SKM-1 treated with dmso at 0.1 percent for 144 hours (cell line): ENCODE measurements around the gene DBNDD1.
"Not testable (repeated sequence)": the region's sequence is repeated elsewhere in the genome, so short reads cannot be mapped to it uniquely, and the experiment has no call there.

Experiments
- DNase-seq: peaks from one replicate; lab custom pipeline; 2025; ENCODE audit not compliant: unreplicated experiment; lab: John Stamatoyannopoulos, UW

The DBNDD1 gene

DNA sequence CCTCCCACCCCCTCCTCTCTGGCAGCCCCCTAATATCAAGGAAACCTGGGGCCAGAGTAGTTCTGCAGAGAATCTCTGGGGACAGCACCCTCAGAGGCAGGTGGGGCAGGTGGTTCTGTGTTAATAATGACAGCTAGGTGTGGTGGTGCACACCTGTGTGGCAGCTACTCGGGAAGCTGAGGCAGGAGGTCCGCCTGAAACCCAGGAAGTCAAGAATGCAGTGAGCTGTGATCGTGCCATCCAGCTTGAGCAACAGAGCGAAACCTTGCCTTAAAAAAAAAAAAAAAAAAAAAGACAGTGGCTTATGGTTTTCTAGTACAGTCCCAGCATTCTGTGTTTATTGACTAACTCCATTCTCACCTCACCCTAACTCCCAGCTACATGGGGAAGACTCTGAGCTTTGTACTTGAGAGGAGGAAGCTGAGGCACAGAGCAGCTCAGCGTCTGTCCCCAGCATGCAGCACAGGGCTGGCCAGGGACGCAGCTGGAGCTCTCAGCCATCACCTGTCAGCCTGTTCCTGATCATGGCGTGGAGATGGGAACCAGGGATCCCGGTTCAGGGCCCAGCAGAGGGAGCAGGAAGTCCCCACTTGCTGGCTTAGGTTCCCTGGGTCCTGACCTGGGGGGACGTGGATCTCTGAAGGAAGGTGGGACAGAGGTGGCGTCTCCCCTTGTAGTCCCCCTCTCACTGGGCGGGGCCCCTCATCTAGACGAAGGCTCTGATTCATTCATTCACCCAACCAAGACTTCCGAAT is 6.1 kb downstream of the DBNDD1 start:
- no peak for DNase-seq

DNA sequence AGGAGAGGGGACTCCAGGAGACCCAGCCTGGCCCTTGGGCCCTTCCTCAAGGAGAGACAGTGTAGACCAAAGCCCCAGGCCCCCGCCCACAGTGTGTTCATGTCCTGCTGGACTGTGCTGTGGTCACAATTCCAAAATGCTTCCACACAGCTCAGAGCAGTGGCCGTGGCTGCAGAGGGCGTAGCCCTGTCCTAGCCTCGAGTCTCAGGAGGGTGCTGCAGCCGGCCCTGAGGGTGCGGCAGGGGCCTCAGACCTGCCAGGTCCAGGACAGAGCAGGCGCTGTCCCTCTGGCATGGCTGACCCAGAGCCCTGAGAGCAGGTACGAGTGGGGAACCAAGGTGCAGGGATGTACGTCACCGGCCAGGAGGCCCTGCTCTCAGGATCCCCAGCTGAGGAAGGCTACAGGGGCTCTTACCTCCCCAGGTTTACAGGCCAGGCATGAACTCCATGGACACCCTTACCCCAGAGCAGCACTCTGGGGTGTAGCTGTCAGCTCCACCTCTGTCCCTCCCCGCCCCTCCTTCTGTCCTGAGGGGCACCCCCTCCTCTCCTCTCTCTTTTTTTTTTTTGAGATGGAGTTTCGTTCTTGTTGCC is 7.3 kb downstream of the DBNDD1 start:
- DNase-seq: no peak

DNA sequence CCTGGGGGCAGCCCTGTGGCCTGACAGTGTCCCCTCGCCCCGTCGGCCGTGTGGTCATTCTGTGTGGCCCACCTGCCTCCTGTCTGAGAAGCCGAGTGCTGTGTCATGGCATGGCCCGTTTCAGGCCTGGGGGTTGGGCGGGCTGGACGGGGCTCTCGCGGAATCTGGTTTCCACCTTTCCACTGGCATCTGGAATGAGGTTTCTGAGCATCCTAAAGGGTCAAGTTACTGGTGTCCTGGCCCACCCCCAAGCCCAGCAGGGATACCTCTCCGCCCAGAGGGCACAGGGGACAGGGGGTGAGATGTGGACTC is 7.8 kb downstream of the DBNDD1 start:
- no peak for DNase-seq

DNA sequence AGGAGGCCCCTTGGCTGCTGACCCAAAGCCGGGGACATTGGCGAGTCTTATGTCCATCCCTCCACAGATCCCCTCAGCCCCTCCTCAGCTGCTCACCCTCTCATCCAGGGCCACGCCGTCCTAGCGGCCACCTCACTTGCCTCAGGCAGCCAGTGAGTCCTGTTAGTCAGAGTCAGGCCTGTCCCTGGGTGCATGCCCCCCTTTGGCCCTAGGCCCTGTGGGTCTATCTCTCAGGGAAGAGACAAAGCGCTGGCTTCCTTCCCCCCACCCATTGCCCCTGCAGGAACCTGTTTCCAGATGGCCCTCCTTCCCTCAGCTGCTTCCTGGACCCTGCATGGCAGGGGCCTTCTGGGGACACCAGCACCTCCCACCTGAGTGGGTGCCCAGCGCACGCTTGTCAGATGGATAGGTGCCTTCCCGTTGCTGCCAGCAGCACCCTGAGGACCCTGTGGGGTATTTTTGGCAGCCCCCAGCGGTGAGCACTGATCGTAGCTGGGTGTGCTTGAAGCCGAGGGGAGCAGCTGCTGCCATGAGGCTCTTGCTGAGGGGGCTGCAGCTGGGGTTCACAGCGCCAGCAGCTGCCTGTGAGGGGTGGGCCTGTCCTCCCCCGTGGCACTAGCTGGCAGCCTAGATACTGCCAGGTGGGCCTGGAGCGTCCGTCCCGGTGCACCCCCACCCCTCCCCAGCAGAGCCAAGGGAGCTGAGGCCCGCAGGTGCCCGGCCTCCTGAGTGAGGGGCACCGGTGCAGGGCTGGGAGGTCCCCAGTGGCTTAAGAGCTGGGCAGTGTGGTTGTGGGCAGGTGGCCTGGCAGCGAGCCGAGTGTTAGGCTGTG is 8.4 kb downstream of the DBNDD1 start:
- no peak for DNase-seq

GRCh38 chr16:90009172-90009899 is 9.9 kb downstream of the DBNDD1 start:
- no peak for DNase-seq

DNA sequence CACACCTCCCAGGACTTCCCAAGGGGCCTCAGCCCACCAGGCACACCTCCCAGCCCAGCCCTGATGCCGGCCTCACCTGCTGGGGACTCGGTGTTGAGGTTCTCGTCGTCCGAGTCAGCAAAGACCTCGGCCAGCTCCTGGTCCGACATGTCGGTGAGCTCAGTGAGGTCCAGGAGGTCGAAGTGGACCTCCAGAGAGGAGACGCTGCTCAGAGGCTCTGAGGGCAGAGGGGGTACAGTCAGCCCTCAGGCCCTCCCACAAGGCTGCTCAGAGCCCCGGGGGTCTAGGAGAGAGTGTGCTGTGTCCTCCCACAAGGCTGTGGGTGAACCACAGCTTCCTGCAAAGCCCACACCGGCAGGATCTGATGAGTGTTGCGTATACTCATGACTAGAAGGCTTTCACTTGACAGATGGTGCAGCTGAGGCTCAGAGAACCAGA is 10.5 kb downstream of the DBNDD1 start:
- DNase-seq: peak; percentile 27

GRCh38 chr16:90007635-90008234 is 11.5 kb downstream of the DBNDD1 start:
- not testable (repeated sequence) for DNase-seq

DNA sequence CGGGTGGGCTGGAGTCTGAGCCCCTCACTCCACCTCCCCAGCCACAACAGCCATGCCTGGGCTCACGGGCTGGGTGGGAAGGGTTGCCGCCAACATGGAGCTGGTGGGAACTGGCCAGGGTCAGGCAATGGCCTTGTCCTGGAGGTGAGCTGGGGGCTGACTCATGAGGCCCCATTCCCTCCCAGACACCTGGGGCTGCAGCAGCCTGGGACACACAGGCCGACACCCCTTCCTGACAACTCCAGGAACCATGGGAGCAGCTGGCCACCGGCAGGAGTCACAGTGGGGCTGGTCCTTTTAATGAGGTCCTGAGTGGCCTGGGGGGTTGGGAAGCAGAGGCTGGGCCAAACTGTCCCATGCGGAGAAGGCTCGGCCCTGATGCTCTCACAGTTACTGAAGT is 12.2 kb downstream of the DBNDD1 start:
- DNase-seq: no peak

GRCh38 chr16:90005956-90006663 is 13.1 kb downstream of the DBNDD1 start:
- DNase-seq: no peak

GRCh38 chr16:90004577-90004976 is 14.7 kb downstream of the DBNDD1 start:
- no peak for DNase-seq

GRCh38 chr16:90002759-90003158 is 16.5 kb downstream of the DBNDD1 start:
- DNase-seq: no peak

DNA sequence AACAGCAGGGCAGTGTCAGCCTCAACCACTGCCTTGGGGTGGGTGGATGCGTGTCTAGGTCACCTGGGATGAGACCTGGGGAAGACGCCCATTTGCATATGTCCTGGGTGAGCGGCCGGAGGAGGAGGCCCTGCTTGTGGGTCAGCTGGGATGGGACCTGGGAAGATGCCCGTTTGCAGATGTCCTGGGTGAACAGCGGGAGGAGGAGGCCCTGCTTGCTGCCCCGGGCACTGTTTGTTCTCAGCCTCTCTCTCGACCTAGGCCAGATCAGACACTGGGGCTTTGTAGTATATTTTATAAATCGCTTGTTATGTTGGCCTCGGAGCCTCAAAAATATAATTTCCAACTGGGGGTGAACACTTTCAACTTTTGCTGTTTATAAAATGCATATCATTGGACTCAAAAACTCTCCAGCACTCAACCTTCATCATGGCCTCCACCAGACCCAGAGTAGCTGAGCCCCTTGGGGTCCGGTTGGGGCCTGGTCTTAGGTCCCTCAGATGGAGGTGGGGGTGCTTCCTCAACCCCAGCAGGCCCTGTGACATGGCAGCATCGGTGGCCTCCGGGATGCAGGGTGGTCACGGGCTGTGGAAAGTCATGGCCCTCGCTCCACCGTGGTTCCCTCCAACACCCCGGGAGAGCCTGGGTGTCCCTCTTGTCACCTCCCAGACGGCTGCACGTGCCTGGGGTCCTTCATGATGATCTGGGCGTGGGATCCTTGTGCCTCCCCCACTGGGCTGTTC is 17.3 kb downstream of the DBNDD1 start:
- no peak for DNase-seq

GRCh38 chr16:90000733-90001427 is 18.4 kb downstream of the DBNDD1 start:
- DNase-seq: no peak

GRCh38 chr16:89999831-90000574 is 19.3 kb downstream of the DBNDD1 start:
- DNase-seq: no peak

DNA sequence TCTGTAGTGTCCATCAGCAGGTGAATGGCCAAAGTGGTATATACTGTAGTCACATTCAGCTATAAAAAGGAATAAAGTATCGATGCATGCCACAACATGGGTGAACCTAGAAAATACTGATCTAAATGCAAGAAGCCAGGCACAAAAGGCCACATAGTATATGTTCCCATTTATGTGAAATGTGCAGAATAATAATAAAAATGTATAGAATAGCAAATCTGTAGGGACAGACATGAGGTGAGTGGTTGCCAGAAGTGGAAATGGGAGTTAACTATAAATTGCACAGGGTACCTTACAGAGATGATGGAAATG is 23.1 kb downstream of the DBNDD1 start:
- DNase-seq: no peak

GRCh38 chr16:89995475-89996177 is 23.6 kb downstream of the DBNDD1 start:
- DNase-seq: not testable (repeated sequence)

DNA sequence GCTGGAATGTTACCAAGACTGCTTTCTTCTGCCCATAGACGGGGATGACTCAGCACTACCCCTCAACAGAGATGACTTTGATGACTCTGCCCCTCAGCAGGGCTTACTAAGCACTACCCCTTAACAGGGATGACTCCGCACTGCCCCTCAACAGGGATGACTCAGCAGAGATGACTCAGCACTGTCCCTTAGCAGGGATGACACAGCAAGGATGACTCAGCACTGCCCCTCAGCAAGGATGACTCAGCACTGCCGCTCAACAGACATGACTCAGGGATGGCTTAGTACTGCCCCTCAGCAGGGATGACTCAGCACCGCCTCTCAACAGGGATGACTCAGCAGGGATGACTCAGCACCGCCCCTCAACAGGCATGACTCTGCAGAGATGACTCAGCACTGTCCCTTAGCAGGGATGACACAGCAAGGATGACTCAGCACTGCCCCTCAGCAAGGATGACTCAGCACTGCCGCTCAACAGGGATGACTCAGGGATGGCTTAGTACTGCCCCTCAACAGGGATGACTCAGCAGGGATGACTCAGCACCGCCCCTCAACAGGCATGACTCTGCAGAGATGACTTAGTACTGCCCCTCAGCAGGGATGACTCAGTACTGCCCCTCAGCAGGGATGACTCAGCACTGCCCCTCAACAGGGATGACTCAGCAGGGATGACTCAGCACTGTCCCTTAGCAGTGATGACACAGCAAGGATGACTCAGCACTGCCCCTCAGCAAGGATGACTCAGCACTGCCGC is 24.4 kb downstream of the DBNDD1 start:
- not testable (repeated sequence) for DNase-seq
